GM13977 (cell line): ENCODE results near the gene TINAGL1.

ENCODE experiments used
- DNase-seq: peaks from one replicate; pipeline ENCODE4 v3.0.0; 2012; ENCODE audit warnings: low spot score
- CTCF ChIP-seq: IDR thresholded peaks from 2 replicates; pipeline ENCODE4 v1.5.1; 2012; ENCODE audit warnings: mild to moderate bottlenecking, control low read depth; ENCODE audit not compliant: insufficient read depth; ENCODE audit errors: extremely low read depth, missing control alignments
- in situ Hi-C: fragments of 300-500 bp; cut with MboI; formaldehyde crosslinking; loops from one replicate; pipeline ENCODE4 v1.12.0; 2022; ENCODE audit warnings: low sequenced_read_pairs, low pct_unique_long_range_greater_than_20kb, mixed read lengths, inconsistent platforms; ENCODE audit not compliant: unreplicated experiment

Gene TINAGL1

GRCh38 chr1:31623365-31623764 is 47.0 kb downstream of the TINAGL1 start:
- in situ Hi-C loops = no loop called here
- TF ChIP-seq CTCF = no peak
- DNase-seq = no peak

- in situ Hi-C loops = no loop called here
- no peak for DNase-seq
- TF ChIP-seq CTCF = no peak
Observed at GRCh38 chr1:31624309-31624708, 48.0 kb downstream of the TINAGL1 start.

- in situ Hi-C loops = no loop called here
- TF ChIP-seq CTCF = no peak
- no peak for DNase-seq
Observed at GRCh38 chr1:31624731-31625514, 48.6 kb downstream of the TINAGL1 start.

GRCh38 chr1:31625561-31626222 is 49.4 kb downstream of the TINAGL1 start:
- in situ Hi-C loops = no loop called here
- no peak for DNase-seq
- TF ChIP-seq CTCF = no peak

GRCh38 chr1:31626223-31627207 is 50.2 kb downstream of the TINAGL1 start:
- no peak for DNase-seq
- TF ChIP-seq CTCF = no peak
- in situ Hi-C loops = no loop called here

GRCh38 chr1:31627301-31627929 is 51.1 kb downstream of the TINAGL1 start:
- no peak for DNase-seq
- in situ Hi-C loops = no loop called here
- TF ChIP-seq CTCF = no peak
